SIG-M5 (cell line): ENCODE results near the gene DCAF5.
"Not testable (repeated sequence)": the region's sequence is repeated elsewhere in the genome, so short reads cannot be mapped to it uniquely, and the experiment has no call there.

ENCODE experiments used
- DNase-seq: peaks from one replicate; lab custom pipeline; 2025; lab: John Stamatoyannopoulos, UW

Gene DCAF5

GRCh38 chr14:69096781-69097475 lies 56.0 kb downstream of the DCAF5 start:
- no peak for DNase-seq

GRCh38 chr14:69096246-69096645 lies 56.7 kb downstream of the DCAF5 start:
- DNase-seq = no peak

- DNase-seq = no peak
Measured at GRCh38 chr14:69094481-69094880, 58.4 kb downstream of the DCAF5 start.

GRCh38 chr14:69093631-69094421 lies 59.1 kb downstream of the DCAF5 start:
- DNase-seq = no peak

GRCh38 chr14:69092840-69093422 lies 60.0 kb downstream of the DCAF5 start:
- DNase-seq = no peak

GRCh38 chr14:69091695-69092094 lies 61.2 kb downstream of the DCAF5 start:
- DNase-seq = no peak

- DNase-seq = no peak
Measured at GRCh38 chr14:69091006-69091405, 61.9 kb downstream of the DCAF5 start.

GRCh38 chr14:69090187-69090789 lies 62.6 kb downstream of the DCAF5 start:
- no peak for DNase-seq

GRCh38 chr14:69089046-69089445 lies 63.9 kb downstream of the DCAF5 start:
- DNase-seq = no peak

- no peak for DNase-seq
Measured at GRCh38 chr14:69088586-69088985, 64.3 kb downstream of the DCAF5 start.

GRCh38 chr14:69087061-69087461 lies 65.9 kb downstream of the DCAF5 start:
- DNase-seq = no peak

GRCh38 chr14:69086537-69086936 lies 66.4 kb downstream of the DCAF5 start:
- no peak for DNase-seq

GRCh38 chr14:69084023-69084422 lies 68.9 kb downstream of the DCAF5 start:
- DNase-seq = no peak

- DNase-seq = no peak
Measured at GRCh38 chr14:69083181-69083580, 69.7 kb downstream of the DCAF5 start.

GRCh38 chr14:69081271-69081670 lies 71.6 kb downstream of the DCAF5 start:
- DNase-seq = no peak

- DNase-seq = no peak
Measured at GRCh38 chr14:69079747-69080146, 73.2 kb downstream of the DCAF5 start.

- DNase-seq = no peak
Measured at GRCh38 chr14:69079188-69079742, 73.7 kb downstream of the DCAF5 start.

- no peak for DNase-seq
Measured at GRCh38 chr14:69077841-69078240, 75.1 kb downstream of the DCAF5 start.

- DNase-seq = not testable (repeated sequence)
Measured at GRCh38 chr14:69077185-69077584, 75.7 kb downstream of the DCAF5 start.

- no peak for DNase-seq
Measured at GRCh38 chr14:69076341-69076740, 76.6 kb downstream of the DCAF5 start.

- no peak for DNase-seq
Measured at GRCh38 chr14:69073915-69074314, 79.0 kb downstream of the DCAF5 start.

- no peak for DNase-seq
Measured at GRCh38 chr14:69073429-69073828, 79.5 kb downstream of the DCAF5 start.
